Measurements from ENCODE around the gene CAMSAP3.
"Not testable (repeated sequence)": the region's sequence is repeated elsewhere in the genome, so short reads cannot be mapped to it uniquely, and the experiment has no call there.

Gene CAMSAP3

GRCh38 chr19:7575434-7576040 is 20.1 kb upstream of the CAMSAP3 start:
- no peak for DNase-seq (ENCODE audit: low spot score)

- not testable (repeated sequence) for DNase-seq (ENCODE audit: low spot score)
Measured at GRCh38 chr19:7577422-7577821, 18.2 kb upstream of the CAMSAP3 start.

- DNase-seq (ENCODE audit: low spot score), result no peak
Measured at GRCh38 chr19:7578127-7578526, 17.5 kb upstream of the CAMSAP3 start.

- no peak for DNase-seq (ENCODE audit: low spot score)
Measured at GRCh38 chr19:7579182-7579581, 16.5 kb upstream of the CAMSAP3 start.

GRCh38 chr19:7582446-7582845 is 13.2 kb upstream of the CAMSAP3 start:
- DNase-seq (ENCODE audit: low spot score), result no peak

- DNase-seq (ENCODE audit: low spot score), result no peak
Measured at GRCh38 chr19:7589822-7590221, 5.8 kb upstream of the CAMSAP3 start.

GRCh38 chr19:7590256-7590655 is 5.4 kb upstream of the CAMSAP3 start:
- DNase-seq (ENCODE audit: low spot score), result no peak

GRCh38 chr19:7596211-7596937 is 711 bp downstream of the CAMSAP3 start:
- no peak for DNase-seq (ENCODE audit: low spot score)

- DNase-seq (ENCODE audit: low spot score), result no peak
Measured at GRCh38 chr19:7597689-7598088, 2.0 kb downstream of the CAMSAP3 start.

GRCh38 chr19:7598180-7598579 is 2.5 kb downstream of the CAMSAP3 start:
- no peak for DNase-seq (ENCODE audit: low spot score)

- DNase-seq (ENCODE audit: low spot score), result no peak
Measured at GRCh38 chr19:7600721-7601120, 5.1 kb downstream of the CAMSAP3 start.

- DNase-seq (ENCODE audit: low spot score), result no peak
Measured at GRCh38 chr19:7602240-7602934, 6.7 kb downstream of the CAMSAP3 start.

- DNase-seq (ENCODE audit: low spot score), result no peak
Measured at GRCh38 chr19:7602935-7603497, 7.4 kb downstream of the CAMSAP3 start.

- no peak for DNase-seq (ENCODE audit: low spot score)
Measured at GRCh38 chr19:7603919-7604318, 8.3 kb downstream of the CAMSAP3 start.

GRCh38 chr19:7605490-7606222 is 10.0 kb downstream of the CAMSAP3 start:
- peak; percentile 29 for DNase-seq (ENCODE audit: low spot score)

GRCh38 chr19:7606289-7606688 is 10.6 kb downstream of the CAMSAP3 start:
- DNase-seq (ENCODE audit: low spot score), result no peak

GRCh38 chr19:7607212-7607873 is 11.7 kb downstream of the CAMSAP3 start:
- DNase-seq (ENCODE audit: low spot score), result no peak

- no peak for DNase-seq (ENCODE audit: low spot score)
Measured at GRCh38 chr19:7607874-7608560, 12.4 kb downstream of the CAMSAP3 start.

- no peak for DNase-seq (ENCODE audit: low spot score)
Measured at GRCh38 chr19:7610491-7611240, 15.0 kb downstream of the CAMSAP3 start.

GRCh38 chr19:7611541-7612279 is 16.0 kb downstream of the CAMSAP3 start:
- DNase-seq (ENCODE audit: low spot score), result no peak
